IMR-90 (cell line): ENCODE data around the gene CGN. TPM values are rescaled to one million over a fixed set of nuclear protein-coding genes. Genes with fewer than 3 reads are reported as not detected.

Experiments used
- ATAC-seq: fragments of 200-7000 bp; cut with Tn5 transposase; 2 replicates; pipeline ENCODE4 v1.9.1; 2020; ENCODE audit warnings: low read depth, mild to moderate bottlenecking, moderate library complexity
- BruUV-seq: library from RNA; stranded (reverse); fragments of 400-500 nt; replicated peaks from 2 replicates; lab custom pipeline; 2021; lab: Mats Ljungman, UMichigan
- CTCF ChIA-PET: fragments of 300-600 bp; formaldehyde crosslinking; extraction: SDS; loops from one replicate; lab custom pipeline; 2021; ENCODE audit warnings: antibody characterized with exemption; lab: Yijun Ruan, JAX
- POLR2A ChIA-PET: fragments of 300-600 bp; sonication (Branson Sonifier 250); formaldehyde crosslinking; loops from one replicate; lab custom pipeline; 2022; ENCODE audit warnings: antibody characterized with exemption; ENCODE audit not compliant: unreplicated experiment; lab: Charles Lee
- DNase-seq: peaks from one replicate; pipeline ENCODE4 v3.0.0; 2013
- H2AFZ ChIP-seq: replicated peaks from 2 replicates; pipeline ENCODE3; 2013; ENCODE audit warnings: low read length, mild to moderate bottlenecking; ENCODE audit not compliant: poor library complexity
- H2AK5ac ChIP-seq: 2 replicates; pipeline ENCODE4 v1.6.1; 2013; ENCODE audit warnings: low read depth, low read length, inconsistent platforms
- H2AK9ac ChIP-seq: replicated peaks from 2 replicates; pipeline ENCODE3; 2013; ENCODE audit warnings: mild to moderate bottlenecking, low read depth, low read length, moderate library complexity; ENCODE audit not compliant: poor library complexity
- H2BK120ac ChIP-seq: 2 replicates; pipeline ENCODE4 v1.6.1; 2013; ENCODE audit warnings: low read depth, low read length, inconsistent platforms
- H2BK15ac ChIP-seq: 3 replicates; pipeline ENCODE4 v1.6.1; 2013; ENCODE audit warnings: low read depth, low read length, inconsistent platforms
- H2BK20ac ChIP-seq: 2 replicates; pipeline ENCODE4 v1.6.1; 2013; ENCODE audit warnings: low read depth, mild to moderate bottlenecking, inconsistent platforms, low read length, moderate library complexity
- H2BK5ac ChIP-seq: 2 replicates; pipeline ENCODE4 v1.6.1; 2013; ENCODE audit warnings: mild to moderate bottlenecking, low read depth, low read length, inconsistent platforms; ENCODE audit not compliant: poor library complexity, severe bottlenecking
- H3K14ac ChIP-seq: replicated peaks from 2 replicates; pipeline ENCODE4 v1.6.1; 2013; ENCODE audit warnings: low read depth, low read length, inconsistent platforms
- H3K18ac ChIP-seq: 2 replicates; pipeline ENCODE4 v1.6.1; 2013; ENCODE audit warnings: low read depth, low read length, control low read depth
- H3K23ac ChIP-seq: 2 replicates; pipeline ENCODE4 v1.6.1; 2013; ENCODE audit warnings: low read depth, low read length, inconsistent platforms
- H3K27ac ChIP-seq: 2 replicates; pipeline ENCODE4 v1.5.1; 2013; ENCODE audit warnings: mild to moderate bottlenecking, control low read depth, low read length; ENCODE audit not compliant: insufficient read depth
- H3K27me3 ChIP-seq: 2 replicates; pipeline ENCODE4 v1.6.1; 2013; ENCODE audit warnings: low read length; ENCODE audit not compliant: control insufficient read depth, insufficient read depth
- H3K36me3 ChIP-seq: 2 replicates; pipeline ENCODE4 v1.6.1; 2013; ENCODE audit warnings: low read length, mixed read lengths; ENCODE audit not compliant: control insufficient read depth, insufficient read depth
- H3K4ac ChIP-seq: 2 replicates; pipeline ENCODE4 v1.6.1; 2013; ENCODE audit warnings: low read depth, low read length, inconsistent platforms
- H3K4me1 ChIP-seq: 2 replicates; pipeline ENCODE4 v1.6.1; 2013; ENCODE audit warnings: low read length, mixed read lengths; ENCODE audit not compliant: control insufficient read depth, insufficient read depth
- H3K4me2 ChIP-seq: 2 replicates; pipeline ENCODE4 v1.6.1; 2013; ENCODE audit warnings: low read depth, mild to moderate bottlenecking, control low read depth, low read length, moderate library complexity
- H3K4me3 ChIP-seq: 2 replicates; pipeline ENCODE4 v1.5.1; 2013; ENCODE audit warnings: low read depth, mild to moderate bottlenecking, control low read depth, low read length, moderate library complexity; ENCODE audit not compliant: insufficient read depth
- H3K56ac ChIP-seq: 2 replicates; pipeline ENCODE4 v1.6.1; 2013; ENCODE audit warnings: low read length, inconsistent platforms; ENCODE audit not compliant: insufficient read depth; ENCODE audit errors: extremely low read depth
- H3K79me1 ChIP-seq, 2 experiments: 2 replicates each; pipeline ENCODE4 v1.6.1; 2013; ENCODE audit warnings: low read length in 2 of 2, inconsistent platforms in 1 of 2, low read depth in 1 of 2
- H3K9ac ChIP-seq: 2 replicates; pipeline ENCODE4 v1.6.1; 2013; ENCODE audit warnings: low read depth, low read length, control low read depth
- H3K9me1 ChIP-seq: 2 replicates; pipeline ENCODE4 v1.6.1; 2013; ENCODE audit warnings: low read length, inconsistent platforms; ENCODE audit not compliant: insufficient read depth
- H3K9me3 ChIP-seq: 2 replicates; pipeline ENCODE4 v1.6.1; 2013; ENCODE audit warnings: low read length; ENCODE audit not compliant: control insufficient read depth, insufficient read depth
- H4K20me1 ChIP-seq: 2 replicates; pipeline ENCODE4 v1.6.1; 2013; ENCODE audit warnings: low read length, inconsistent platforms; ENCODE audit not compliant: insufficient read depth
- H4K5ac ChIP-seq: 2 replicates; pipeline ENCODE4 v1.6.1; 2013; ENCODE audit warnings: mild to moderate bottlenecking, low read depth, low read length, control low read depth
- H4K8ac ChIP-seq, 2 experiments: 2 replicates each; pipeline ENCODE4 v1.6.1; 2013; ENCODE audit warnings: low read depth in 2 of 2, low read length in 2 of 2, control low read depth in 1 of 2, inconsistent platforms in 1 of 2
- H4K91ac ChIP-seq: 2 replicates; pipeline ENCODE4 v1.6.1; 2013; ENCODE audit warnings: low read depth, low read length, inconsistent platforms; ENCODE audit not compliant: insufficient read depth
- BHLHE40 ChIP-seq: fragments of 150-350 bp; IDR thresholded peaks from 2 replicates; pipeline ENCODE4 v1.6.1; 2016; ENCODE audit warnings: mild to moderate bottlenecking, low read depth, low read length
- CEBPB ChIP-seq: IDR thresholded peaks from 2 replicates; pipeline ENCODE4 v1.6.1; 2012; ENCODE audit warnings: low read depth, low read length, improper control_type of control experiment
- CHD1 ChIP-seq: IDR thresholded peaks from 2 replicates; pipeline ENCODE4 v1.6.1; 2012; ENCODE audit warnings: low read depth, low read length, improper control_type of control experiment
- FOS ChIP-seq: fragments of 150-350 bp; IDR thresholded peaks from 2 replicates; pipeline ENCODE4 v1.6.1; 2016; ENCODE audit warnings: low read depth, low read length
- MAFK ChIP-seq: IDR thresholded peaks from 2 replicates; pipeline ENCODE4 v1.6.1; 2012; ENCODE audit warnings: low read depth, low read length, improper control_type of control experiment
- MAZ ChIP-seq: IDR thresholded peaks from 2 replicates; pipeline ENCODE4 v1.6.1; 2012; ENCODE audit warnings: low read depth, mild to moderate bottlenecking, low read length, improper control_type of control experiment, moderate library complexity, borderline replicate concordance
- MXI1 ChIP-seq: IDR thresholded peaks from 2 replicates; pipeline ENCODE4 v1.6.1; 2012; ENCODE audit warnings: low read depth, mild to moderate bottlenecking, low read length, moderate library complexity, borderline replicate concordance
- NFE2L2 ChIP-seq: fragments of 150-350 bp; IDR thresholded peaks from 2 replicates; pipeline ENCODE4 v1.6.1; 2016; ENCODE audit warnings: low read depth, mild to moderate bottlenecking, low read length
- POLR2A ChIP-seq: IDR thresholded peaks from 2 replicates; pipeline ENCODE4 v1.6.1; 2012; ENCODE audit warnings: mild to moderate bottlenecking, low read depth, low read length
- RAD21 ChIP-seq: IDR thresholded peaks from 2 replicates; pipeline ENCODE4 v1.6.1; 2012; ENCODE audit warnings: low read length, improper control_type of control experiment
- RCOR1 ChIP-seq: IDR thresholded peaks from 2 replicates; pipeline ENCODE4 v1.6.1; 2012; ENCODE audit warnings: mild to moderate bottlenecking, low read length, improper control_type of control experiment; ENCODE audit not compliant: insufficient replicate concordance
- RFX5 ChIP-seq: IDR thresholded peaks from 2 replicates; pipeline ENCODE4 v1.8.0; 2012; ENCODE audit warnings: low read depth, mild to moderate bottlenecking, low read length, moderate library complexity
- WGBS, 2 experiments: methylation state at CpG; one replicate each; pipeline versions ENCODE4 v1.1.5 to v1.1.7; 2013; ENCODE audit warnings: missing lambda C conversion rate in 2 of 2; ENCODE audit not compliant: insufficient read length in 1 of 2; ENCODE audit errors: extremely low coverage in 2 of 2; 5-methylcytosine and 5-hydroxymethylcytosine counted together
- dilution Hi-C: fragments of 300-500 bp; cut with HindIII; formaldehyde crosslinking; loops from one replicate; pipeline ENCODE4 v1.14.3; 2018; ENCODE audit warnings: low sequenced_read_pairs; ENCODE audit not compliant: unreplicated experiment
- in situ Hi-C: fragments of 300-500 bp; cut with MboI; formaldehyde crosslinking; loops from 3 replicates; pipeline ENCODE4 v1.14.3; 2019; ENCODE audit warnings: low sequenced_read_pairs, inconsistent platforms, mixed read lengths
- intact Hi-C: fragments of 100-400 bp; cut with micrococcal nuclease; formaldehyde crosslinking; loops from 2 replicates; pipeline ENCODE4 v1.10.0; 2022
- polyA plus RNA-seq, 3 experiments: library from polyadenylated mRNA; depleted of rRNA; stranded (reverse); fragments of >200 nt; gene quantifications; 2 replicates each; pipeline ENCODE4 v1.2.3, GENCODE V29; 2012; ENCODE audit warnings: low replicate concordance in 1 of 3
- total RNA-seq: library from RNA; depleted of rRNA; stranded (reverse); fragments of >200 nt; gene quantifications from 2 replicates; pipeline ENCODE4 v1.2.3, GENCODE V29; 2012
- TF ChIP-seq, protein P1 (sequence below): fragments of 150-350 bp; IDR thresholded peaks from 2 replicates; pipeline ENCODE4 v1.6.1; 2017; ENCODE audit warnings: mild to moderate bottlenecking, antibody characterized with exemption, low read length, low read depth
- TF ChIP-seq, protein P2 (sequence below): conservative IDR thresholded peaks from 2 replicates; pipeline ENCODE4 v1.5.1; 2012; ENCODE audit warnings: mild to moderate bottlenecking, low read depth, low read length, improper control_type of control experiment
- TF ChIP-seq, protein P3 (sequence below): fragments of 150-350 bp; IDR thresholded peaks from 2 replicates; pipeline ENCODE4 v1.6.1; 2016; ENCODE audit warnings: low read depth, mild to moderate bottlenecking, low read length, moderate library complexity, borderline replicate concordance

Gene CGN
- total and polyA plus RNA-seq, 2 of the 4 experiments (the other 2 are of a cell fraction) = 0.34 to 0.36 TPM

DNA sequence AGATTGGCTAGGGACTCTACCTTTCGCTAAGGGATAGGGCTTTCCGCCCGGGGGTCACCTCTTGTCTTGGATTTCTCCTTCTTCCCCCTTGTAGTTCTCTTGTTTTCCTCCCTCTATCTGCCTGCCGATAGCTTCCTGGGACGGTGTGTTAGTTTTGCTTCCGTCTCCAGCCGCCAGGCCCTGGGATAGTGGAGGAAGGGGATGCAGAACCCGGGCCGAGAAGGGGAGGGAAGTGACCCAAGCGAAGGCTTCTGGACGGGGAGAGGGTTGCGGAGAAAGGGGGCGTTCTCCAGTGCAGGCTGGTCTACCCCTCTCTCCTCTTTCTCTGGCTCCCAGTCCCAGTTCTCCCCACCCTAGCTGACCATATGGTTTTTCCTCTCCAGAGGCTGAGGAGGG, 29.8 kb downstream of the CGN start:
- no TSS peak for BruUV-seq
- no peak for ATAC-seq
- in situ Hi-C loops = loop anchor here (10.0 kb wide), 1 partner anchor 454 kb away; the partner anchor contains the start of gene S100A10
- TF ChIP-seq MAFK (no peak), NFE2L2 (no peak), BHLHE40 (no peak), FOS (no peak), CEBPB (no peak), RCOR1 (no peak), POLR2A (no peak), RFX5 (no peak), MAZ (no peak), CHD1 (no peak), RAD21 (no peak), MXI1 (no peak)
- TF ChIP-seq, protein P1, sequence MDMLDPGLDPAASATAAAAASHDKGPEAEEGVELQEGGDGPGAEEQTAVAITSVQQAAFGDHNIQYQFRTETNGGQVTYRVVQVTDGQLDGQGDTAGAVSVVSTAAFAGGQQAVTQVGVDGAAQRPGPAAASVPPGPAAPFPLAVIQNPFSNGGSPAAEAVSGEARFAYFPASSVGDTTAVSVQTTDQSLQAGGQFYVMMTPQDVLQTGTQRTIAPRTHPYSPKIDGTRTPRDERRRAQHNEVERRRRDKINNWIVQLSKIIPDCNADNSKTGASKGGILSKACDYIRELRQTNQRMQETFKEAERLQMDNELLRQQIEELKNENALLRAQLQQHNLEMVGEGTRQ = no peak
- TF ChIP-seq, protein P2, sequence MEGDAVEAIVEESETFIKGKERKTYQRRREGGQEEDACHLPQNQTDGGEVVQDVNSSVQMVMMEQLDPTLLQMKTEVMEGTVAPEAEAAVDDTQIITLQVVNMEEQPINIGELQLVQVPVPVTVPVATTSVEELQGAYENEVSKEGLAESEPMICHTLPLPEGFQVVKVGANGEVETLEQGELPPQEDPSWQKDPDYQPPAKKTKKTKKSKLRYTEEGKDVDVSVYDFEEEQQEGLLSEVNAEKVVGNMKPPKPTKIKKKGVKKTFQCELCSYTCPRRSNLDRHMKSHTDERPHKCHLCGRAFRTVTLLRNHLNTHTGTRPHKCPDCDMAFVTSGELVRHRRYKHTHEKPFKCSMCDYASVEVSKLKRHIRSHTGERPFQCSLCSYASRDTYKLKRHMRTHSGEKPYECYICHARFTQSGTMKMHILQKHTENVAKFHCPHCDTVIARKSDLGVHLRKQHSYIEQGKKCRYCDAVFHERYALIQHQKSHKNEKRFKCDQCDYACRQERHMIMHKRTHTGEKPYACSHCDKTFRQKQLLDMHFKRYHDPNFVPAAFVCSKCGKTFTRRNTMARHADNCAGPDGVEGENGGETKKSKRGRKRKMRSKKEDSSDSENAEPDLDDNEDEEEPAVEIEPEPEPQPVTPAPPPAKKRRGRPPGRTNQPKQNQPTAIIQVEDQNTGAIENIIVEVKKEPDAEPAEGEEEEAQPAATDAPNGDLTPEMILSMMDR = no peak
- TF ChIP-seq, protein P3, sequence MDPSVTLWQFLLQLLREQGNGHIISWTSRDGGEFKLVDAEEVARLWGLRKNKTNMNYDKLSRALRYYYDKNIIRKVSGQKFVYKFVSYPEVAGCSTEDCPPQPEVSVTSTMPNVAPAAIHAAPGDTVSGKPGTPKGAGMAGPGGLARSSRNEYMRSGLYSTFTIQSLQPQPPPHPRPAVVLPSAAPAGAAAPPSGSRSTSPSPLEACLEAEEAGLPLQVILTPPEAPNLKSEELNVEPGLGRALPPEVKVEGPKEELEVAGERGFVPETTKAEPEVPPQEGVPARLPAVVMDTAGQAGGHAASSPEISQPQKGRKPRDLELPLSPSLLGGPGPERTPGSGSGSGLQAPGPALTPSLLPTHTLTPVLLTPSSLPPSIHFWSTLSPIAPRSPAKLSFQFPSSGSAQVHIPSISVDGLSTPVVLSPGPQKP = no peak

More for the DNA sequence above, 29.8 kb downstream of the CGN start:
- Histone ChIP-seq H3K27me3 (no peaks in the 10 kb centered on the region), H3K56ac (peak overlapping the region; percentile 66; the same call in 1 of the 2 replicates), H2AFZ (peak overlapping the region; percentile 92), H2BK15ac (0 out of 3 replicates have a peak overlapping the region, but pooled peaks have one; percentile 3), H2AK5ac (0 out of 2 replicates have a peak overlapping the region, but pooled peaks have one; percentile 21), H3K9me3 (no peaks in the 10 kb centered on the region), H2BK20ac (no peak overlapping the region), H4K5ac (no peak overlapping the region; the same call in none of the 2 replicates), H4K8ac (peak overlapping the region in 1 of 2 experiments; percentile 44; a peak in 1 of 4 replicates), H3K79me1 (peaks cover 11 to 58% of the 10 kb centered on the region in 2 experiments; a peak in 3 of 4 replicates), H3K4me3 (peak overlapping the region; percentile 73), H2BK120ac (peak overlapping the region; percentile 29), H2BK5ac (no peak overlapping the region), H3K23ac (peak overlapping the region; percentile 77), H3K4me1 (peaks cover 26% of the 10 kb centered on the region), H3K14ac (peak overlapping the region; percentile 80), H2AK9ac (peak overlapping the region; percentile 93), H3K4ac (peak overlapping the region; percentile 77), H3K9me1 (peaks cover 34% of the 10 kb centered on the region), H3K27ac (peak overlapping the region; percentile 26), H4K91ac (peak overlapping the region; percentile 58; the same call in 1 of the 2 replicates), H3K18ac (peak overlapping the region; percentile 10; the same call in 1 of the 2 replicates), H3K36me3 (no peaks in the 10 kb centered on the region; the same call in 1 of the 2 replicates), H4K20me1 (peaks cover 16% of the 10 kb centered on the region), H3K9ac (peak overlapping the region; percentile 60), H3K4me2 (peak overlapping the region; percentile 83)
- intact Hi-C loops = loop anchor here (2.0 to 10.0 kb wide), 3 partner anchors 82 to 294 kb away; partner anchors contain the start of genes C2CD4D, PI4KB, POGZ and RORC
- no CpG with 5 or more reads among the region's 13 CpGs for WGBS, 2 experiments
- dilution Hi-C loops = no loop called here
- no peak for DNase-seq
- ChIA-PET CTCF (interaction anchor here (1.0 kb wide), 1 partner anchor 152 kb away, joined by 3 read pairs; no protein-coding TSS in a partner anchor), POLR2A (interaction anchor here (0.6 kb wide), 1 partner anchor 523 kb away, joined by 4 read pairs; no protein-coding TSS in a partner anchor)
